Neural cell (in vitro differentiated cells): Measurements from ENCODE around the gene TTLL5. TPM values are rescaled to one million over a fixed set of nuclear protein-coding genes. Genes with fewer than 3 reads are reported as not detected.

Experiments used
- H2AFZ ChIP-seq: fragments of 200-600, 300-800 bp; sonication (generic), shearing (Covaris generic); 2 replicates; pipeline ENCODE4 v1.6.0; 2014; ENCODE audit warnings: low read depth, mild to moderate bottlenecking, antibody characterized with exemption, low read length, moderate library complexity
- H3F3A ChIP-seq: fragments of 200-600 bp; shearing (Covaris generic); 2 replicates; pipeline ENCODE4 v1.6.1; 2016; ENCODE audit warnings: mild to moderate bottlenecking, moderate library complexity, mixed read lengths, antibody characterized with exemption, low read length; ENCODE audit not compliant: insufficient read depth, poor library complexity, severe bottlenecking
- H3K27ac ChIP-seq: fragments of 200-600, 300-800 bp; sonication (generic), shearing (Covaris generic); 2 replicates; pipeline ENCODE4 v1.5.1; 2014; ENCODE audit warnings: mild to moderate bottlenecking, low read length, moderate library complexity
- H3K27me3 ChIP-seq: fragments of 300-800, 200-600 bp; sonication (generic), shearing (Covaris generic); 2 replicates; pipeline ENCODE4 v1.6.0; 2014; ENCODE audit warnings: mild to moderate bottlenecking, low read depth, low read length, moderate library complexity; ENCODE audit not compliant: insufficient read depth
- H3K36me3 ChIP-seq: fragments of 300-800, 200-600 bp; sonication (generic), shearing (Covaris generic); 2 replicates; pipeline ENCODE4 v1.5.1; 2014; ENCODE audit warnings: mild to moderate bottlenecking, antibody characterized with exemption, low read length, moderate library complexity; ENCODE audit not compliant: insufficient read depth
- H3K4me2 ChIP-seq: fragments of 300-800, 200-600 bp; sonication (generic), shearing (Covaris generic); 2 replicates; pipeline ENCODE4 v1.6.0; 2014; ENCODE audit warnings: mild to moderate bottlenecking, low read length
- H3K4me3 ChIP-seq: fragments of 300-800, 200-600 bp; sonication (generic), shearing (Covaris generic); 2 replicates; pipeline ENCODE4 v1.5.1; 2014; ENCODE audit warnings: mild to moderate bottlenecking, low read length, moderate library complexity
- H3K79me2 ChIP-seq: fragments of 200-600 bp; shearing (Covaris generic); replicated peaks from 2 replicates; pipeline ENCODE4 v1.6.0; 2014; ENCODE audit warnings: mild to moderate bottlenecking, low read length, moderate library complexity; ENCODE audit not compliant: insufficient read depth
- H3K9ac ChIP-seq: fragments of 300-800, 200-600 bp; sonication (generic), shearing (Covaris generic); 2 replicates; pipeline ENCODE4 v1.6.1; 2016; ENCODE audit warnings: mild to moderate bottlenecking, low read length, mixed read lengths
- H3K9me2 ChIP-seq: fragments of 200-600 bp; shearing (Covaris generic); 2 replicates; pipeline ENCODE4 v1.6.1; 2016; ENCODE audit warnings: mild to moderate bottlenecking, low read length, mixed read lengths; ENCODE audit not compliant: insufficient read depth
- H3K9me3 ChIP-seq: fragments of 200-600, 300-800 bp; sonication (generic), shearing (Covaris generic); 2 replicates; pipeline ENCODE4 v1.6.1; 2016; ENCODE audit warnings: mild to moderate bottlenecking, mixed run types, low read length, moderate library complexity, mixed read lengths
- H4K20me1 ChIP-seq: fragments of 200-600 bp; shearing (Covaris generic); 2 replicates; pipeline ENCODE4 v1.6.1; 2016; ENCODE audit warnings: mild to moderate bottlenecking, mixed run types; ENCODE audit not compliant: insufficient read depth
- EP300 ChIP-seq: fragments of 450-650 bp; conservative IDR thresholded peaks from 2 replicates; pipeline ENCODE4 v1.6.1; 2014; ENCODE audit warnings: antibody characterized with exemption, mild to moderate bottlenecking, moderate library complexity; ENCODE audit not compliant: poor library complexity, severe bottlenecking
- EZH2 ChIP-seq: fragments of 200-600, 300-800 bp; shearing (Covaris generic), sonication (generic); IDR thresholded peaks from 2 replicates; pipeline ENCODE4 v1.6.1; 2014; ENCODE audit warnings: antibody characterized with exemption, low read length, borderline replicate concordance, mild to moderate bottlenecking; ENCODE audit not compliant: insufficient read depth, poor library complexity, severe bottlenecking
- MXI1 ChIP-seq: fragments of 450-650 bp; conservative IDR thresholded peaks from 2 replicates; pipeline ENCODE4 v1.6.1; 2014; ENCODE audit warnings: antibody characterized with exemption, mild to moderate bottlenecking; ENCODE audit not compliant: poor library complexity, severe bottlenecking
- POLR2AphosphoS5 ChIP-seq: IDR thresholded peaks from 2 replicates; pipeline ENCODE4 v1.6.1; 2012
- RAD21 ChIP-seq: fragments of 450-650 bp; conservative IDR thresholded peaks from 2 replicates; pipeline ENCODE4 v1.6.1; 2014; ENCODE audit warnings: antibody characterized with exemption, mild to moderate bottlenecking, moderate library complexity
- SMC3 ChIP-seq: fragments of 450-650 bp; conservative IDR thresholded peaks from 2 replicates; pipeline ENCODE4 v1.6.1; 2014; ENCODE audit warnings: antibody characterized with exemption, mild to moderate bottlenecking, moderate library complexity; ENCODE audit not compliant: poor library complexity
- TAF1 ChIP-seq: IDR thresholded peaks from 2 replicates; pipeline ENCODE4 v1.6.1; 2012; ENCODE audit warnings: low read depth
- polyA plus RNA-seq: library from polyadenylated mRNA; depleted of rRNA; stranded (reverse); fragments of >200 nt; gene quantifications from 2 replicates; pipeline ENCODE4 v1.2.3, GENCODE V29; 2014
- TF ChIP-seq, protein P1 (sequence below): IDR thresholded peaks from 2 replicates; pipeline ENCODE4 v1.6.1; 2012; ENCODE audit warnings: borderline replicate concordance
- TF ChIP-seq, protein P2 (sequence below): fragments of 450-650 bp; IDR thresholded peaks from 2 replicates; pipeline ENCODE4 v1.5.1; 2014; ENCODE audit warnings: antibody characterized with exemption, mild to moderate bottlenecking, moderate library complexity; ENCODE audit not compliant: poor library complexity, severe bottlenecking

TTLL5 gene
- polyA plus RNA-seq, 1 donor from 2014 or later, result 8.2 TPM

DNA sequence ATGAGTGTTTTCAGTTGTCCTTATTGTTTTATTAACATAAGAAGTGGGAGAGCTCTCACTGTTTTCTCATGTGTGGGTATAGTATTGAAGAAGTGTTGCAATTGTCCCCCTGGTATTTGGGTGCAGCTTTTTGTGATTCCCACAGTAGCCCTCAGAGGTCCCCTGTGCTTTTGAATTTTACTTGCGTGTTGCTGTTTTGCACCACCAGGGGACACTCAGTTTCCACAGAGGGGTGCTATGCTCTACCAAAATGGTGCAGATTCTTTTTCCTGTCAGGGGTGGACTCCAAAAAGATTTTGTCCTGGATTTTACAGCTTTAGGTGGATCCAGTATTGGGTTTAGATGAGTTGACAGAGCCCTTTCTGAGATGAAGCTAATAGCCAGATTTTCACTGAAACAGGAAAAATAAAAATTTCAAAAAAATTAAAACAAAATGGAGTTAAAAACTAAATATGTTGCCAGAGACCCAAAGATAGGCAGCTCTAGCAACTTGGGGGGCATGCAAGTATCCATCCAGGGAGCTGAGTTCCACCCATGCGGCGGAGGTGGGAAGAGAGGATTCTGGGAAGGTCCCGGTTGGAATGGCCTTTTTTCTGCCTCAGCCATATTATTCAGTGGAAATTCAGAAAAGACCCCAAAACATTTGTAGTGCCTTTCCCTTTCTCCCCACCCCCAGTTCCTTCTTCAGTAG lies 50.2 kb downstream of the TTLL5 start:
- Histone ChIP-seq H3K9me3 (no peaks in the 10 kb centered on the region), H3F3A (no peaks in the 10 kb centered on the region), H4K20me1 (no peaks in the 10 kb centered on the region), H3K9ac (no peak overlapping the region), H3K4me2 (no peak overlapping the region), H3K36me3 (no peaks in the 10 kb centered on the region), H3K27ac (no peak overlapping the region), H3K4me3 (no peak overlapping the region), H3K27me3 (no peaks in the 10 kb centered on the region), H3K79me2 (no peaks in the 10 kb centered on the region), H2AFZ (no peak overlapping the region), H3K9me2 (no peaks in the 10 kb centered on the region)
- TF ChIP-seq SMC3, result peak; percentile 43
- TF ChIP-seq, protein P1, sequence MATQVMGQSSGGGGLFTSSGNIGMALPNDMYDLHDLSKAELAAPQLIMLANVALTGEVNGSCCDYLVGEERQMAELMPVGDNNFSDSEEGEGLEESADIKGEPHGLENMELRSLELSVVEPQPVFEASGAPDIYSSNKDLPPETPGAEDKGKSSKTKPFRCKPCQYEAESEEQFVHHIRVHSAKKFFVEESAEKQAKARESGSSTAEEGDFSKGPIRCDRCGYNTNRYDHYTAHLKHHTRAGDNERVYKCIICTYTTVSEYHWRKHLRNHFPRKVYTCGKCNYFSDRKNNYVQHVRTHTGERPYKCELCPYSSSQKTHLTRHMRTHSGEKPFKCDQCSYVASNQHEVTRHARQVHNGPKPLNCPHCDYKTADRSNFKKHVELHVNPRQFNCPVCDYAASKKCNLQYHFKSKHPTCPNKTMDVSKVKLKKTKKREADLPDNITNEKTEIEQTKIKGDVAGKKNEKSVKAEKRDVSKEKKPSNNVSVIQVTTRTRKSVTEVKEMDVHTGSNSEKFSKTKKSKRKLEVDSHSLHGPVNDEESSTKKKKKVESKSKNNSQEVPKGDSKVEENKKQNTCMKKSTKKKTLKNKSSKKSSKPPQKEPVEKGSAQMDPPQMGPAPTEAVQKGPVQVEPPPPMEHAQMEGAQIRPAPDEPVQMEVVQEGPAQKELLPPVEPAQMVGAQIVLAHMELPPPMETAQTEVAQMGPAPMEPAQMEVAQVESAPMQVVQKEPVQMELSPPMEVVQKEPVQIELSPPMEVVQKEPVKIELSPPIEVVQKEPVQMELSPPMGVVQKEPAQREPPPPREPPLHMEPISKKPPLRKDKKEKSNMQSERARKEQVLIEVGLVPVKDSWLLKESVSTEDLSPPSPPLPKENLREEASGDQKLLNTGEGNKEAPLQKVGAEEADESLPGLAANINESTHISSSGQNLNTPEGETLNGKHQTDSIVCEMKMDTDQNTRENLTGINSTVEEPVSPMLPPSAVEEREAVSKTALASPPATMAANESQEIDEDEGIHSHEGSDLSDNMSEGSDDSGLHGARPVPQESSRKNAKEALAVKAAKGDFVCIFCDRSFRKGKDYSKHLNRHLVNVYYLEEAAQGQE, result no peak
- no peak for TF ChIP-seq POLR2AphosphoS5
- no peak for TF ChIP-seq EP300
- TF ChIP-seq RAD21, result peak; percentile 35
- TF ChIP-seq, protein P2, sequence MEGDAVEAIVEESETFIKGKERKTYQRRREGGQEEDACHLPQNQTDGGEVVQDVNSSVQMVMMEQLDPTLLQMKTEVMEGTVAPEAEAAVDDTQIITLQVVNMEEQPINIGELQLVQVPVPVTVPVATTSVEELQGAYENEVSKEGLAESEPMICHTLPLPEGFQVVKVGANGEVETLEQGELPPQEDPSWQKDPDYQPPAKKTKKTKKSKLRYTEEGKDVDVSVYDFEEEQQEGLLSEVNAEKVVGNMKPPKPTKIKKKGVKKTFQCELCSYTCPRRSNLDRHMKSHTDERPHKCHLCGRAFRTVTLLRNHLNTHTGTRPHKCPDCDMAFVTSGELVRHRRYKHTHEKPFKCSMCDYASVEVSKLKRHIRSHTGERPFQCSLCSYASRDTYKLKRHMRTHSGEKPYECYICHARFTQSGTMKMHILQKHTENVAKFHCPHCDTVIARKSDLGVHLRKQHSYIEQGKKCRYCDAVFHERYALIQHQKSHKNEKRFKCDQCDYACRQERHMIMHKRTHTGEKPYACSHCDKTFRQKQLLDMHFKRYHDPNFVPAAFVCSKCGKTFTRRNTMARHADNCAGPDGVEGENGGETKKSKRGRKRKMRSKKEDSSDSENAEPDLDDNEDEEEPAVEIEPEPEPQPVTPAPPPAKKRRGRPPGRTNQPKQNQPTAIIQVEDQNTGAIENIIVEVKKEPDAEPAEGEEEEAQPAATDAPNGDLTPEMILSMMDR, result peak; percentile 49
- TF ChIP-seq EZH2, result no peak

DNA sequence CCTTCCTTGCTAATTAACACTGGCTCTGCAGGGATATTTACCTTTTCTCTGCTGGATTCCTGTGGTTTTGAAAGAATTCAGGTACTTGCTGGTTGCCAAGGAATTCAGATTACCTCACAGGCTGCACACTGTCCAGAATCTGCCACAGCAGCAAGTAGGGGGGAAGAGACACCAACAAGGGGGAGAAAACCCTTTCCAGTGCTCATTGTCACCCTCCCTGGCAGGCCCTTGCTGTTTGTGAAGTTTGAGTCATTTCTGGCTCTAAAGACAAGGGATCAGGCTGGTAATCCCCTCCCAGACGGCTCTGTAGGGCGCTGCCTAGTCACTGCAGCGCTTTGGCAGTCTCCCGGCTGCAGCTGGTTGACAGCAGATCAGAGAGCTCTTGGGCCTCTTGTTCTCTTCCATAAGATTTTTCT lies 50.8 kb downstream of the TTLL5 start:
- Histone ChIP-seq H3K27me3 (no peaks in the 10 kb centered on the region), H3K36me3 (no peaks in the 10 kb centered on the region), H3F3A (no peaks in the 10 kb centered on the region), H3K9me3 (no peaks in the 10 kb centered on the region), H3K9me2 (no peaks in the 10 kb centered on the region), H3K4me3 (no peak overlapping the region), H4K20me1 (no peaks in the 10 kb centered on the region), H3K27ac (no peak overlapping the region), H3K9ac (no peak overlapping the region), H2AFZ (no peak overlapping the region), H3K79me2 (no peaks in the 10 kb centered on the region), H3K4me2 (no peak overlapping the region)
- TF ChIP-seq RAD21 (no peak), EZH2 (no peak), SMC3 (no peak), EP300 (no peak), TAF1 (no peak), MXI1 (no peak)
- TF ChIP-seq, protein P2, result no peak
- TF ChIP-seq, protein P1, result no peak
